ENCODE measurements around the gene HOXB2.

Gene HOXB2
- total RNA-seq = 17.1 to 44.2 reads per million in 2 donors

- DNase-seq = no peak
These were observed at the start of gene HOXB2 for GRCh38 chr17:48545022-48545375. TSS of gene HOXB2 (minus strand) at chr17:48545109. CDS start at chr17:48544911, 198 bp downstream.

- peak; percentile 81 for DNase-seq
These were observed 49.1 kb upstream of the HOXB2 start for GRCh38 chr17:48593840-48594537.

DNA sequence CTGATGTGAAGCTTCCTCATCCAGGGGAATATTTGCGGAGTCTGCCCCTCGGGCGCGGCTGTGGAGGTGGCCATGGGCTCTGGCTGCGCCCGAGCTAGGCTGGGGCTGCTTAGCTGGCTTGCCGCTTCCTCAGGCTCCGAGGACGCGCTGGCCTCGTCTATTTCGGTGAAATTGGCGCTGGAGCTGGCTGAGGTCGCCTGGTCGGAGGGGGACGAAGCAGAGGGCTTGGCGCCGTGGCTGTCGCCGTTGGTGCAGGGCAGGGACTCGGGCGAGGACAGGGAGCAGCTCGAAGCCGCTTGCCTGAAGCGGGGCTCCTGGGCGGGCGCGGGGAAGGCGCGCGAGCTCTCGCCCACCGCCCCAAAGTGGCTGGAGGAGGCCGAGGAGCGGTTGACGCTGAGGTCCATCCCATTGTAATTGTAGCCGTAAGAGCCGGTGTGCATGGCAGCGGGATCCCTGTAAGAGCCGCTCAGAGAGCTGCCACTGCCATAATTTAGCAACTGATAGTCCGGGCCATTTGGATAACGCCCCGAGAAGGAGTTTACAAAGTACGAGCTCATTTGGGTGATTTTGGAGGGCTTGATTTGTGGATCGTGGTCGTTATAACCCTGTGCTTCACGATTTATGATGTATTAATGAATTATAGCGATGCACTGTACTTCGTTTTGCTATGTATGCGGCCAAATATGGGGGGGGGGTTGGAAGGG, 48.4 kb upstream of the HOXB2 start, which contains the start of gene HOXB5:
TSS of gene HOXB5 (minus strand) at position 654 of the 704 bp plus-strand sequence. CDS start at position 557, 97 bp downstream.
- DNase-seq = no peak

DNA sequence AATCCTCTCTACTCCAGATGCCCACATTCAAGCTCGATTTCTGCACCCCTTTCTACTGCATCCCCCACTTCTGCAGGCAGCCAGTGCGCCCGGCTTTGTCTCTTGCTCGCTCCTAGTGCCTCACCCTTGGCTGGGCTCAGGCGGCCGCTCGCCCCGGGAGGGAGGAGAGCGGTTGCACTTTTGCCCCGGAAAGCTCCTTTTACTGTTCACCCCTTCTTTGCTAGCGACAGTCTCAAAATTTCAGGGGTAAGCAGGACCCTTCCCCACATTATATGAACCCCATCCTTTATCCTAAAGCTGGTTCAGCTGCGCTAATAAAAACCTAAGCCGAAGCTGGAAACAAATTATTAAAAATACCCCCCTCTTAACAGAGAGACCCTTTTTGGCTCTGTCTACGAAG, 47.7 kb upstream of the HOXB2 start:
- DNase-seq = no peak

- DNase-seq = no peak
These were observed 47.2 kb upstream of the HOXB2 start for GRCh38 chr17:48592057-48592514.

GRCh38 chr17:48591255-48592056, 46.5 kb upstream of the HOXB2 start:
- no peak for DNase-seq

DNA sequence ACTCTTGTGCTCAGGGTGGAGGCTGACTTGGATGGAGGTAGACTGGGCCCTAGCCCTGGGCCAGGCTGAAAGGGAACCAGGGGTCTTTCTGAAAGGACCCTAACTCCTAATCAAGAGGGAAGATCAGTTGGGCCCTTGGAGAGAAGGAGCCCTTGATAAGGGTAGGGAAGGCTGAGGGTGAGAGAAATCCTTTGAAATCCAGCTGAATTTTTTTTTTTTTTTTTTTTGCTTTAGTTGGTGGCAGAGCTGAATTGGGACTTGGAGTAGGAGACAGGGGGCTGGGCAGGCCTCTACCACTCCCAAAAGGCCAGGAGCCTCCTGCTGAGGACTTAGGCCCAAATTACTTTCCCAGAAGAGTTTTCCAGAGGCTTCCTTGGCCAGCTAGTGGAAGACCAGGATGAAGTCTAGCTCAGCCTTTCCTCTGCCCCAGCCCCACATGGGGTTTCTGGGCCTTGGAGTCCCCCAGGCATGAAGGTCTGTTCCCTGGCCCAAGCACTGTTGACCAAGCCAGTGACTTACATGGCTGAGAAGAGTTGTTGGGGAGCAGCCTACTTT, 45.8 kb upstream of the HOXB2 start:
- DNase-seq = no peak

DNA sequence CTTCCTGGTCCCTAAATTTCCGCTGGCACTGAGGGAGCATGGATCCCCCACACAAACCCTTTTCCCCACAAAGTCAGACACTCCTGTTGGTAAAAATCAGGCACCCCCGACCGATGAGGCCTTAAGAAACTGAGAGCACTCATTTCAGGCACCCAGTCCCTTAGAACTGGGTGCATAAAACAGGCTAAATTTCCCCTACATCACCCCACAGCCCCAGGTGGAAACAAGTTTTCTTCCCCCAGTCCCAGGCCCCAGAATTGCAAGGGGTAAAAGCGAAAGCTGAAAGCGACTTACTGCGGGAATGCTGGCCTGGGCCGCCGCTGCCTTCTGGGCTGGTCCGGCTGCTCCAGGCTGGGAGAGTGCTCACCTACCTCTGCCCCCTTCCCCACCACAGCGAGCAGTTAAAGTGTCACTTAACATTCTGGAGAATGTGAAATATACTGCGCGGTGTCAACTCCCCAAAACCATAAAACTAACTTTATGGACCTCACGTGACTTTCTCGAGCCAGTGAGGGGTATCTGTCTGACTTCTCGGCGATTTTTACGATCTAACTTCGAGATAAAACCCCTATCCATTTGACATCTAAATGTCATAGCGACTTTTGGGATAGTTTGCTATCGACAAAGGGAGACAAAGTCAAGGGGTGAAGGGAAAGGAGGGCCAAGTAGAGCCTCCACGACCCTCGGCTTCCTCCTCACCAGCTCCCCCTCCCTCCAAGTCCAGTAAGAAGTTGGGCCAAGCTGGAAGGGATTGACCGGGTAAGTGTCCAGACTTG, 45.1 kb upstream of the HOXB2 start, which contains the start of gene HOXB3:
TSS of gene HOXB3 (minus strand) at position 411 of the 776 bp plus-strand sequence. CDS start 37,767 bp downstream, outside the sequence.
- no peak for DNase-seq

- DNase-seq = no peak
These were observed 44.3 kb upstream of the HOXB2 start for GRCh38 chr17:48589060-48589830.

DNA sequence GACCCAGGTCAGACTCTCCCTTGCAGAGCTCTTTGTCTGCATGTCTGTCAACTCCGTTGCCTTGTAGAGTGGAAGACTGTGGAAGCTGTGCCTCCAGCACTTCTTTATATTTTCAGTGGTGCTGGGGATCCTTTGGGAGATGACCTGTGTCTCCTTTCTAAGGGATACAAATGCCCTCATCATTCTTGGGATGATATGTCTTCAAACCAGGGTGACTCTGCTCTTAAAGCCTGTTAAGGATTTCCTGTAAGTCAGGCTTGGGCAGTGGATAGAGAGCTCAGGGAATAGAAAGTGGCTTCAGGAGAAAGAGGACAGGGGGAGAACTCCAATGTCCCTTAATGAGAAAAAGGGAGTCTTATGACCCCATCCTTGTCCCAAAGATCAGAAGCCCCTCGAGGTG, 43.6 kb upstream of the HOXB2 start:
- DNase-seq = no peak

- DNase-seq = no peak
These were observed 43.1 kb upstream of the HOXB2 start for GRCh38 chr17:48588074-48588415.

- DNase-seq = no peak
These were observed 42.6 kb upstream of the HOXB2 start for GRCh38 chr17:48587276-48588073.

DNA sequence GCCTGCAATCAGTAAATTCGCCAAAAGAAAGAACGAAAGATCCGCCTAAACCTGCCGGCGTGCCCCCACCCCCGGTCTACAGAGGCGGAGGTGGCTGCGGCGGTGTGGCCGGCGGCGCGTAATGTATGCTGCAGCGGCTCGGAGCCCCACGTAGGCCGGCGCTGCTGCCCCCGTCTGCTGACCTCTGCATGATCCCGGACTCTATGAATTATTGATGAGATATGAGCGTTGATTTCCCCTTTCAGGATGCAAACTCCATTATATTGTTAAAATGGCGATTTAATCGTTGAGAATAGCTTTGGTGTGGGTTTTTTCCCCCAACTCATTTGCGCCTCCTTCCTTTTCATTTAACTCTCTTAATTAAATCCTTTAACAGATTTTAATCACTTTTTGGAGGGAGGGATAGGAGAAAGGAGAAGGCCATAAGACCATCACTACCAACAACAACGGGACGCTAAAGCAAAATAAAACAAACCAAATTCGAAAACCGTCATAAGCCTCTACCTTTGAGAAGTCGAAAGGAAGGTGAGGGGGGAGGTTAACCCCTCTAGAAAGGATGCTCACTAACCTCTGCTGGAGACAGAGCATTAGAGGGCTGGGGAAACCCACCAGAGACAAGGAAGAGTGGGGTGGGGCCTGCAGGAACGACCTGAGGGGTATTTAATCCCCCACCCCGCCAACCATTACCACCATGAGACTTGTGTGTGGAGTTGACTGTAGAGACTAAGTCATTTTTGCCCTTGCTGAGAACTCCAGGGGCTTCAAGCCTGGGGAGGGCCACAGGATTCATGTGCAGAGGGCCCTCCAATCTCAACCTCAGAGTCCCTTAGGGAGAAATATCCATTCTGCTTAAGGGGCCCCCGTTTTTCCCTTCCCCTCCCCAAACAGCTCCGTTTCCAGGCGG, 41.7 kb upstream of the HOXB2 start:
- no peak for DNase-seq

DNA sequence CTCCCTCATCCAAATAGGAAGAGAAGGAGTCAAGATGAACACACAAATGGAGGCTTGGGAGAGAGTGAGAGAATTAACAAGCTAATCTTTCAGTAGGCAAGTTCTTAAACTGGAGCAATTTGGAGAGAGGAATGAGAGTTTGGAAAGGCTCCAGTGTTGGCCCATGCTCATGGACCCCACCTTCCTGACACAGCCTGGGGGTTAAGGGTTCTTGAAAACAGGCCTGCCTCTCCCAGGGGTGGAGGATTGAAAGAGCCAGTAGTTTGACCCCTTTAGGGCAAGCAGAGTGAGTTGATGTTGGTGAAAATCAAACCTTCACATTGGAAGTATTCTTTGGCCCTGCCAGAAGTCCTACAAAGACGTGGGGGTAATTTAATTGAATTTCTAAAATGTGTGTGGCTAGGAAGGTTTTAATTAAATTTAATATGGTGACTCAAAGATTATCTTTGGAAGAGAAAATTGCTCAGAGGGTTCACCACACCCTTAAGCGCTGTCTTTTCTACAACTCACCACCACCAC, 39.4 kb upstream of the HOXB2 start:
- DNase-seq = no peak

DNA sequence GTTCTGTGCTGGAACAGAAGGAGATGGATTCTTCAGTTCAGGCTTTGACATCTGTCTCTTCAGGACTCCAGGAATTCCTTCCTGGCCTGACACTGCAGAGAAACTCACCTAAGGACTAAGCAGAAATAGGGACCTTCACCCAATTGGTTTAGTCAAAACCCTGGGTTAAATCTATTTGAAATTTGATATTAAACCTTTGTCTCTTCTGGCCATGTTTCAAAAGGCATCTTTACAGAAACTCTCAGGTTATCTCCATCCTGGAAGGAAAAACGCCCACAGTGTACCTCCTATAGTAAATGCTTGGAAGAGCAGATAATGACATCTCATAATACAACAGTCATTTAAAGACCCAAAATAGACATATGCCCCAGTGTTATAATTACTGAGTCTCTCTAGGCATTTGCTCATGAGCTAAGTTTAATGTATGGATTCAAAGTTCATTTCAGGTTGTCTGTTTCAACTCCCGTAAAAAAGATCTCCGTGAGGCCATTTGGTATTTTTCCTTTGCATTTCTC, 38.9 kb upstream of the HOXB2 start:
- DNase-seq = no peak

DNA sequence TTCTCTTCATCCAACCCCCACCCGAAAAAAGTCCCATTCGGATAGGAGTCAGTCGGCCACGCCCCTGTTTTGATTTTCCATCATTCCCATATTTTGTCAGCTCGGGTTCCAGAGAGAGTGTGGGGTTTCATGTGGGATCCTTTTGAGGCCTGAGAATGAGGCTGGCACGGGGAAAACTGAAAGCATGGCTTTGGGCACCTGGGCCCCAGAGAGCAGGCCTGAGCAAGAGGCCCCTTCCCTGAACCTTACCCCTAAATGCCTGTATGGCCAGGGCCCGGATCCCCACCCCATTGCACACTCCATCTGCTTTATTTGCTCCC, 37.8 kb upstream of the HOXB2 start:
- DNase-seq = no peak

DNA sequence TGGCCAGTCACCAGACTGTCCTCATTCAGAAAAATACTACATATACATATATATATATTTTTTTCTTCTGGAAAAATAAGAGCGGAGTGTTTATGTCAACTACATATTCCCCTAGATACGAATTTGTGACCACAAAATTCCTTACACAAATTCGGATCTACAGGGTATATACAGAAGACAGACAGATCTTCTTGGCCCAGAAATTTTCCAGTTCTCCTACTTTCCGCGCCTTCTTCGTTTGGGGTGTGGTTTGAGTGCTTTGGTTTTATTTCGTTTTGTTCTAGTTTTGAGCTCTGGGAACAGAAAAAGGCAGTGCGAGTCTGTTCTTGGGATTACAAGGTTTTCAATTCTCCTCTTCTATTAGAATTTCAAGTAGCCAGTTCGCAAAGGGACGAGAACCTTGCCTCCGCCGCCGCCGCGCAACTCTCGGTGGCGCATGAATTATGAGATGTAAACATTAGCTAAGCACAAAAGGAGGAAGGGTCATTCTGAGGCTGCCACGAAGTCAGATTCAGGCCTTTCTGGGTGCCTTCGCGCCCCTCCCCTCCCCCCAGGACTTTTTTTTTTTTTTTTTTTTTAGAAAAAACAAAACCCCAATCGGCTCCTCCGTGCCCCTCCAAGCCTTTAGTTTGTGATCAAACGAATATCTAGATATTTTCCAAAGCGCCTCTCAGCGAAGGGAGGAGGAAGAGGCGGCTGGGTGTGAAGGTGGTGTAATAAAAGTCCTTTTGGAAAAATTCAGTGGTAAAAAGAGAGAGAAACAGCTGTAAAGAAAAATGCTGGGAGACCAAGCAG, 35.0 kb upstream of the HOXB2 start:
- DNase-seq = no peak

- DNase-seq = no peak
These were observed 34.5 kb upstream of the HOXB2 start for GRCh38 chr17:48579471-48579759.
